ENCODE measurements around the gene MST1R.
"Not testable (repeated sequence)": the region's sequence is repeated elsewhere in the genome, so short reads cannot be mapped to it uniquely, and the experiment has no call there.

The MST1R gene

DNA sequence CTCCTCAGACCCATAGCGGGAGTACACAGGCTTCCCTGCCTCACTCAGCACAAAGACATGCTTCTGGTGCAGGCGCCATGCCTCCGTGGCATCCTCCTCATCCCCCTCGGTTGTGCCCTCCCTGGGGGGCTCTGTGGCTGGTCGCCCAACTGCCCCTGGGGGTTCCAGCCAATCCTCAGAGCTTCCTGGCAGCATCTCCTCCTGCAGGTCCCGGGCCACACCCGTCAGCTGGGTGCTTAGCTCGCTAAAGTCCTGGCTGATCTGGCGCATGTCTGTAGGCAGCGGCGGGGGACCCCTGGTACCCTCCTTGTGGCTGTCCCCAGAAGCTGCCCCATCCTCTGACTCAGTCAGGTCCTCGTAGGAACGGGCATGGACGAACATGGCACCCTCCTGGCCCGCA is 7.9 kb upstream of the MST1R start:
- no peak for DNase-seq (ENCODE audit: low spot score)

DNA sequence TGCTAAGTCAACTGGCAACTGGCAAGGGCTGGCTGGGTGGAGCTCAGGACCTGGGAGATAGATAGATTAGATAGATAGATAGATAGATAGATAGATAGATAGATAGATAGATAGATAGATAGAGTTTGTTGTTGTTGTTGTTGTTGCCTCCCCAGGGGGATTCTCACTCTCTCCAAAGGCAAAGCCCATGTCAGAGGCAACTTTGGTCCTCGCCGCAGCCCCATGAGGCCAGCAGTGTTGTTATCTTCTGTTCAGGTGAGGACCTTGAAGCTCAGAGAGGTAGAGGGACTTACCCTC is 7.4 kb upstream of the MST1R start:
- DNase-seq (ENCODE audit: low spot score): no peak

- no peak for DNase-seq (ENCODE audit: low spot score)
Observed at GRCh38 chr3:49910409-49911123, 6.9 kb upstream of the MST1R start.

GRCh38 chr3:49908373-49909199 is 4.9 kb upstream of the MST1R start:
- DNase-seq (ENCODE audit: low spot score): no peak

- DNase-seq (ENCODE audit: low spot score): peak; percentile 87
Observed at GRCh38 chr3:49906073-49906743, 2.5 kb upstream of the MST1R start.

GRCh38 chr3:49904448-49904847 is 775 bp upstream of the MST1R start:
- DNase-seq (ENCODE audit: low spot score): not testable (repeated sequence)

GRCh38 chr3:49902511-49903345 is 945 bp downstream of the MST1R start:
- no peak for DNase-seq (ENCODE audit: low spot score)

DNA sequence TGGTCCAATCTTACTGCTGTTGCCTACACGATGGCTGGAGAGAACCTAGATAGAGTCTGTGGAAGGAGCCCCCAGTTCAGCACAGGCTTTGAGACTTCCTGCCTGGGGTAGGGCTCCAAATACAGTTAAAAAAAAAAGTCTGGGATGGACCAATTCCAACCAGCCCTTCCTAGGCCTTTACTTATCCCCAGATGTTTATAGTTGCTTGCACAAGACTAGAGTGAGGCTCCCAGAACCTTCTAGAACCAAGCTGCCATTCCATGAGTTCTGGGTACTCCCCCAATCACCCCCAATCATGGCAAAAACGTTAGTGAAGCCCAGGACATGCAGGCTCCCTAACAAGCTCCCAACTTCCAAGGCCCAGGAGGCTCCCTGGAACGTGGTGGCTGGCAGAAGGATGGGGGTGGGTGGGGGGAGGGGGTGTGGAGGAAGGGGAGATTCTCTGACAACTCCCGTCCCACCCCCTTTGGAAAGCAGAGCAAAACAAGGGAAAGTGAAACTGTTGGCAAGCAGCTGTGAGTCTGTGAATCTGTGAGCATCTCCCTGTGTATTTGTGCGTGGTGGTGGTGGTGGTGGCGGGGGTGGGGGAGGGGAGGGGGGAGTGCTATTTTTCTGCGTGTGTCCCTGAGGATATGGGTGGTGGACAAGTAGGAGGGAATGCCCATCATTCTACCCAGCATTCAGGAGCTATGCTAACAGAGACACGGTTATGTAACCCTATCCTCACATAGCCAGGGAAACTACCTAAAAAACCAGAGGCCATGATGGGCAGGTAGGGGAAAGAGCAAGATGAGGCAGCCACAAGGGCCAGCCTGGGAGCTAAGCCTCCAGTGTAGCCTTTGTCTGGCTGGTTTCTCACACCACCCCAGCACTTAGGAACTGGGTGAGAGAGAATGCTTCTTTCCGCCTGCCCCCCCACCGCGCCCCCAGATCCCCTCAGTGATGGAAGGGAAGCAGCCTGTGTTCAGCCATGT is 2.0 kb downstream of the MST1R start:
- DNase-seq (ENCODE audit: low spot score): peak; percentile 36

- DNase-seq (ENCODE audit: low spot score): peak; percentile 84
Observed at GRCh38 chr3:49900491-49901153, 3.1 kb downstream of the MST1R start.

- no peak for DNase-seq (ENCODE audit: low spot score)
Observed at GRCh38 chr3:49899815-49900214, 3.9 kb downstream of the MST1R start.

DNA sequence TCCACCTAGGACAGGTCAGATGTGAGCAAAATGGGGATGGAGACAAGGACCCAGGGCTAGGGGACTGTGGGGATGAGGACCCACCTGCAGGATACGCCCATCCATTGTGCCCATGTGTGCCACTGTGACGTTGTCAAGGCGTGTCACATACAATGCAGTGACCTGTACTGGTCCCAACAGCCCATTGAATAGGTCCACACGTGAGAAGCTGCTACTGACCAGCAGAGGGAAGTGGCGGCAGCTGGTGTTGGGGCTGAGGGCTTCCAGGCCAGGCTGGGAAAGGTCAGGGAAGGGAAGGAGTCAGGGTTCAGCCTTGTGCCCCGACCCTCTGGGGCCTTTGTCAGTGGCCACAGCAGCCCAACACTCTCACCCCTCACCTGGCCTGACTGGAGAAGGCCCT is 4.7 kb downstream of the MST1R start:
- DNase-seq (ENCODE audit: low spot score): no peak

GRCh38 chr3:49896345-49896744 is 7.3 kb downstream of the MST1R start:
- DNase-seq (ENCODE audit: low spot score): no peak

- DNase-seq (ENCODE audit: low spot score): no peak
Observed at GRCh38 chr3:49895791-49896190, 7.9 kb downstream of the MST1R start.

DNA sequence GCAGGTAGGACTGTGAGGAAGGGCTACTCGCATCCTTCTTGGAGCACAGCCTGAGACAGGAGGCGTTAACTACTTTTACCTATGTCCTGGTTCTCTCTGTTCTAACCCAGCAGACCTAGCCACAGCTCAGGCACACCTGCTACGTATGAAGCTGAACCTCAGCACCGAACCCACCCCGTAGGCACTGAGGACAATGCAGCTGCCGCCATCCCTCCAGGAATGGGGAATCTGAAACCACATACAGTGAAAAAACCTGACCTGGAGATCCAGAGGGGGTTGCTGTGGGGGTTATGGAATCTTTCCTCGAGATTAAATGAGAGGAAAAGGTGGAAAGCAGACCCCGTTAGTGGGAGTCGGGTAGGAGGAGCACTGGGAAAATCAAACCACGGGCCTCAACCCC is 14.4 kb downstream of the MST1R start:
- no peak for DNase-seq (ENCODE audit: low spot score)

GRCh38 chr3:49886922-49887265 is 16.8 kb downstream of the MST1R start:
- no peak for DNase-seq (ENCODE audit: low spot score)

DNA sequence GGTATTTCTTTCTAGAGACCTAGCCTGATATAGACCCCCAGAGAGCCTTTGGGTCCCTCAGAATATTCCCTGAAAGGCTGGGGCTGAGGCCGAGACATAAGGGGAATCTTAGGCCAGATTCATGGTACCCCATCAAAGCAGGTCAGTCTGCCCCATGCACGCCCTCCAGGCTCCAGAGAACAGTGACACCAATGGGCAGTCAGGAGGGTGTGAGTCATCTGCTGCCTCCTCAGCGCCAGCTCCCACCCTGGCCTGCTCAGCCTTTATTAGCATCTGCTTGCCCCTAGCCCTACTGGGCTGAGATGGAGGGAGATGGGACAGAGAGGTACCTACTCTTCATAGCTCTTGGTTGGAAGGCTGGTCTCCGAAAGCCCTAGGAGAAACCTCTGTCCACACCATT is 19.7 kb downstream of the MST1R start:
- no peak for DNase-seq (ENCODE audit: low spot score)

- DNase-seq (ENCODE audit: low spot score): peak; percentile 35
Observed at GRCh38 chr3:49882166-49882565, 21.5 kb downstream of the MST1R start.

DNA sequence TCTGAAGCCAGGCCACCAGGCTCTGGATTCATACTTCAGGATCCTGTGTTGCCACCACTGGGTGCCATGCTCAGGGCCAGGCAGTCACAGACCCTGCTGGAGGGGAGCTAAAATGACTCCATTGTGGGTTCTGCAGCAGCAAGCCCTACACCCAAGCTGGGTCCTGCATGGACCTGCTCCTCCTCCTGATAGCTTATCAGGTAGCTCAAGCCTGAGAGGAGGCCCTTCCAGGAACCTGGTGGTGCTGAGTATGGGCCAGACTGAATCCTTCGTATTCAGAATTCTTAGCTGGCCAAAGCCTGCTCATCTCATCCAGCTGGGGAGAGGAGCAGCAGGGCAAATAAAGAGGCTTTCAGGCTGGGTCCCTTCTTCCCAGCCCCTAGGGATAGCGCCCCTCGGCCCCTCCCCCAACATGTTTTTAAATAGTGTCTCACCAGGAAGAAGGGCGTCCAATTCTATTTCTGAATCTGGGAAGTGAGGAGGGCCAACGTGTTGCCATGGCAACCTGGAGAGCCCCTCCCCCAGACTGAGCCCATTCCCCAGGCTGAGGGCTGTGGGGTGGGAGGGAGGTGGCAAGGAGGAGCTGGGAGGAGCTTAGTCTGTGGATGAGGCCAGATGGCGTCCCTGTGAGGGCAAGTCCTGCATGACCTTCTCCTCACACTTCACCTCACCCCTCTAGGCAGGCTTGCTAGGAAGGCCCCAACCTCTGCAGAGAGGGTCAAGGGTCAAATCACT is 22.9 kb downstream of the MST1R start:
- DNase-seq (ENCODE audit: low spot score): no peak

GRCh38 chr3:49879721-49880120 is 24.0 kb downstream of the MST1R start:
- no peak for DNase-seq (ENCODE audit: low spot score)

DNA sequence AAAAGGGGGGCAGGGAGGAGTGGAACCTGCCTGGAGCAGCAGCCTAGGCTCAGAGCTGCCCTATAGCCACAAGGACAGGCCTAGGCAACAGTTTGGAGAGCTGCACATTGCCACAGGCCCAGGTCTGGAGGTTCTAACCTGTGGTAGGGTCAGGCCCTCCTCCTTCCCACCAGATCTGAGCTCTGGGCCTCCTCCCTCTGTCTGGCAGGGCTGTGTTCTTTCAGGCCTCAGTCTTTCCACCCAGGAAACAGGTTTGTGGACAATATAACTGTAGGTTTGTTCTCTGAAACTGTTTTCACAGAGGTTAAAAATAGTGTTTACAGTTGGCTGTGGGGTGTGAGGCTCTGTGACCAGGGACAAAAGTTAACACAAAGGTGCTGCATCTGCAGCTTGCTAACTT is 25.0 kb downstream of the MST1R start:
- no peak for DNase-seq (ENCODE audit: low spot score)

Measured in AG08396 (cell line).